Stimulated activated CD8-positive, alpha-beta memory T cell treated with anti-CD3 and anti-CD28 coated beads, Interleukin-7, amount 100 ng/mL, for 4 hours (primary cell): ENCODE data around the gene CD4.
"Not testable (repeated sequence)": the region's sequence is repeated elsewhere in the genome, so short reads cannot be mapped to it uniquely, and the experiment has no call there.

ENCODE experiments used
- DNase-seq, 2 donors: peaks; one replicate each; pipeline ENCODE4 v3.0.0-alpha.2; 2020; ENCODE audit warnings: low read depth in 2 of 2

Gene CD4

GRCh38 chr12:6788972-6789924 is at the start of gene CD4:
CD4 (plus strand) TSS chr12:6789528; CDS start chr12:6800139, 10,611 bp downstream.
- DNase-seq = no peak

DNA sequence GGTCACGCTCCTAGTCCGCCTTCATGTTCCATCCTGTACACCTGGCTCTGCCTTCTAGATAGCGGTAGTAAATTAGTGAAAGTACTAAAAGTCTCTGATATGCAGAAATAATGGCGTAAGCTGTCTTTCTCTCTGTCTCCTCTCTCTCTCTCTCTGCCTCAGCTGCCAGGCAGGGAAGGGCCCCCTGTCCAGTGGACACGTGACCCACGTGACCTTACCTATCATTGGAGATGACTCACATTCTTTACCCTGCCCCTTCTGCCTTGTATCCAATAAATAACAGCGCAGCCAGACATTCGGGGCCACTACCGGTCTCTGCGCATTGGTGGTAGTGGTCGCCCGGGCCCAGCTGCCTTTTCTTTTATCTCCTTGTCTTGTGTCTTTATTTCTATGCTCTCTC is 47.2 kb upstream of the CD4 start:
- DNase-seq = not testable (repeated sequence)

GRCh38 chr12:6742834-6743233 is 46.5 kb upstream of the CD4 start:
- DNase-seq = no peak

- not testable (repeated sequence) for DNase-seq
Measured at GRCh38 chr12:6743300-6743699, 46.0 kb upstream of the CD4 start.

DNA sequence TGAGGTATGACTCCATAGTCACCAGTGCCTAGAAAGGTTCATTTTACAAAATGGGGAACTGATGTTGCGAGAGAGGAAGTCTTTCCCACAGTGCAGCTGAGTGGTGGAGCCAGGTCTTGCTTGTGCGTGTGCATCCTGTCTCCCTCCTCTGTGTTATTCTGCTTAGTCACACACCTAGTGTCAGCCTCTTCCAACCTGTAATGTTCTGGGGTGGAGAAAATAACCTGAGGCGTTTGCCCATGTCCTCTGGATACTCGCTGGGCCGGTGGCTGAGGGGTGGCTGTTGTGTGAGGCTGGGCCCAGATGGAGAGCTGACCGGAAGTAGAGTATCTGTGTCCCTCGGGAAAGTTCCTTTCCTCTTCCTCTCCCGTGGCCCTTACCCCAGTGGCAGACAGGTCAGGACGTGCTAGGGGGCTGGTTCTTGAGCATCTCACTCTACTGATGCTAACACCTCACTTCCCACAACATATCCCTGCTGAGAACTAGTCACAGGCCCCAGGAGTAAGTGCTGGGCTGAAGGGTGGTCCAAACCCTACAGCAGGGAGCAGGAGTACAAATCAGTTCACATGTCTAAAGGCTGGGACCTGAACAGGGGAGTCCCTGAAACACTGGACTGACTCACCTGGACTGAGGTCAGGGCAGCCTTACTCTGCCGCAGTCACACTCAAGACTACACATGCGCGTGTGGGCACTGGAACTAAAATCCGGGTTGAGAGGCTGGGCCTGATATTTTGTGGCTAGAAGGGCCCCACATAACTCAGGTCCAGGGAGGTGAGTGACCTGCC is 43.4 kb upstream of the CD4 start:
- no peak for DNase-seq

GRCh38 chr12:6747216-6747615 is 42.1 kb upstream of the CD4 start:
- no peak for DNase-seq

- DNase-seq = no peak
Measured at GRCh38 chr12:6748761-6749160, 40.6 kb upstream of the CD4 start.

DNA sequence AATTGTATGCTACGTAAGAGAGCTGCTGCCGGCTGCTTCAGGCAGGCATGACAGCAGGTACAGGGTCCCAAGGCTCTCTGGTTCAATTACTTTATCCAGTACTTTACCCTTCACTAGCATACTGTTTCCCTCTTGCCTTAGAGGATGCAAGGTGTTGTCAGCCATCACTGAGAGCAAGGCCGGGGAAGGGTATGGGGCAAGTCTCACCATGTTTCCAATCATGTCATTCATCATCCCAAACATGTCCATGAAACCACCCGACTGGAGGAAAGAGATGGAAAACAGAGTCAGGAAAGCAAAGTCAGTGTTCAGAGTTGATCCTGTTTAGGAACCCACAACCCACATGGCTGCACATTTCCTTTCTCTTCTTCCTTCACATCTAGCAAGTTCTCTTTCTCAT is 38.8 kb upstream of the CD4 start:
- no peak for DNase-seq

- DNase-seq = no peak
Measured at GRCh38 chr12:6751767-6752166, 37.6 kb upstream of the CD4 start.

GRCh38 chr12:6752167-6752920 is 37.0 kb upstream of the CD4 start:
- DNase-seq = peak in 1 of 2 donors; percentile 30

DNA sequence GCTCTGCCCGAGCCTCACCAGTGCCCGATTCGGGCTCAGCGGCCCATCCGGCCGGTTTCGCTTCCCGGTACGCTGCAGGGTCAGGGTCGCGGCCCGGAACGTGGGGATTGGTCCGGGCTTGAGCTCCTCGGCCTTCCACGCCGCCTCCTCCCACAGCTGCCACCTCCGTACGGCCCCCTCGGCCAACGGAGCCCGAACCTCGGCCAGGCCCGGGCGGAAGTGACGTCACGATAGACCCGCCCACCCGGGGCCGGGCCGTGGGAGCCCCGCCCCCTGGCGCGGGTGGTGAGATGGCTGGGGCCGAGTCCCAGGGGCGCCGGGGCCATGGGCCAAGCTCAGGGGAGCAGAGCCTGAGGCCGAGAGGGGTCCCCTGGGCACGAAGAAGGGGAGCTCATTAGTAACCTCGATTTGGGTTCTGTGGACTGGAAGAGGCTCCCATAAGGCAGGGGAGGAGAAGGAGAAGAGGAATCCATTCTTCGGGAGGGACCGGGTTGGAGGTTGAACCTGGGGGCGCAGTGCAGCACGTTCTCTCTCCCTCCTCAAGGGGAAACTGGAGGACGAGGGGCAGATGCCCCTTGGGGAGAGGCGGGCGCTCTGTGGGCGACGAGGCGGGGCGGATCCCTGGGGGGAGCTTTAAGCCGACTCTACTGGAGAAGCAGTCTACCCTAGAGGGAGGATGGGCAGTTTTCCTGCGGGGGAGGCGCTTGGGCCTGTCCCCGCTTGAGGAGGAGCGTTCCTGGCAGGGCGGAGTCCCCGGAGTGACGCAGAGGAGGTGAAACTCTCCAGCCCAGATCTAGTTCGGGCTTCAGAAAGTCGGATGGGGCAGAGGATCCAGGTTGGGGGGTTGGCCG is 36.2 kb upstream of the CD4 start, which contains the start of gene MLF2:
MLF2 (minus strand) TSS at position 221 of the 851 bp plus-strand sequence. CDS start 807 bp downstream, outside the sequence.
- DNase-seq = peak; percentile 94 to 96

DNA sequence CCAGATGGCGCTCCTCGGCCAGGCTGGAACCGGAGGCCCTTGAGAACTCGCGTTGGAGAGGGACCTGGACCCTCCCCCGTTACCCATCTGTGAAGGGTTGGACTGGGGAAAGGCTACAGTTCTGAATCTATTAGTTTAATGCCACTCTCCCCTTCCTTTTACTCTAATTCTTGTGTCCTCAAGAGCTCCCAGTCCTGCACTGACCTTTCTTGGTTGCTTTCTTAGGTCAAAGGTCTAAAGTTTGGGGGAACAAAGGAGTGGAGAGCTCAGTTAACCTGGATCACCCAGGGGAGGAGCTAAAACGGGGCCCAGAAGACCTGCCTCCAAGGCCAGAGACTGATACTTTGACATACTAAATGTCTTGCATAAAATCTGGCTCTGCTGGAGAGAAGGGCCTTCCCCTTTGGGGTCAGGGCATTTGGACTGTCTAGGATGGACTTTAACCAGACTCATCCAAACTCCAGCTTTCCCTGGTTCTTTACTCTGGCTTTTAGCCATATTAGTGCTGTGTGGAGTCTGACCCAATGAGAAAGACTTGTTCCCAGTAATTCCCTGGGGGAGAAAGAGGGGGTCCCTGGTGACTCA is 35.5 kb upstream of the CD4 start:
- no peak for DNase-seq

DNA sequence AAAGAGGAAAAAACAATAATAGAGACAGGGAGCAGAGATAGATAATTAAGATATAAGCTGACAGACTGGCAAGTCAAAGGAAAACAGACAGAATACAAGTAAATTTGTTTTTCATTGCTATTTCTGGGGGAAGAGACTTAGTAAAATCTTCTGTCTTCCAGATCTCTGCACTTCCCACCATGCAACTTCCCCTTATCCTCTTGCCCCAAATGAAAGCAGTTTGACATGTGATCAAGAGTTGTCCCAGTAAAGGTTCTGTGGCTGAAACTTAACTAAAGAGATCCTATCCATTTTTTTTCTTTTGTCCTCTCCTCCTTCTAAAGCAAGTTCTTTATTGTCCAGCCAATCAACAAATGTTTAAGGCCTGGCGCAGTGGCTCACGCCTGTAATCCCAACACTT is 34.9 kb upstream of the CD4 start:
- DNase-seq = no peak

DNA sequence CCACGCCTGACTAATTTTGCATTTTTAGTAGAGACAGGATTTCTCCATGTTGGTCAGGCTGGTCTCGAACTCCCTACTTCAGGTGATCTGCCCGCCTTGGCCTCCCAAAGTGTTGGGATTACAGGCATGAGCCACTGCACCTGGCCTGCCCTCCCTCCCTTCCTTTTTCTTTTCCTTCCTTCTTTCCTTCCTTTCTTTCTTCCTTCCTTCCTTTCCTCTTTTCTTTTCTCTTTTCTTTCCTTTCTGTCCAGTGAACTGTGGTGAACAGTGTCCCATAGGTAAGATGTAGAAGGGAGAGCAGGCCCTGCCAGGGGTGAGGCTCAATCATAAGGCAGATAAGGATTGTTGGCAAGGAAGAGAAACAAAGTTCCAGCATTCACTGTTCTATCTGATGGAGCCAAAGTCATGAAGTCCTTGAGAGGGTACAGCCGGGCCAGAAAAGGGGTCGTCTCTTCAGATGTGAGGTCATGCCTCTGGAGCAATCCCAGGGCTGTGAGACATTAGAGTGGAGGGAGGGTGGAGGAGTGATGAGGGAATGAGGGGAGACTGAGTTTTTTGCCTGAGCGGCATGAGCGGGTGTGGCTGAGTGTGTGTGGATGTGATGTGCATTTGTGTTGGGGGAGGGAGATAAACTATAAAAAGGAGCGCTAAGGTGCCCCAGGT is 32.2 kb upstream of the CD4 start:
- DNase-seq = no peak

GRCh38 chr12:6758506-6759095 is 30.7 kb upstream of the CD4 start:
- no peak for DNase-seq

GRCh38 chr12:6759741-6760140 is 29.6 kb upstream of the CD4 start:
- no peak for DNase-seq

- DNase-seq = no peak
Measured at GRCh38 chr12:6763380-6763779, 25.9 kb upstream of the CD4 start.

DNA sequence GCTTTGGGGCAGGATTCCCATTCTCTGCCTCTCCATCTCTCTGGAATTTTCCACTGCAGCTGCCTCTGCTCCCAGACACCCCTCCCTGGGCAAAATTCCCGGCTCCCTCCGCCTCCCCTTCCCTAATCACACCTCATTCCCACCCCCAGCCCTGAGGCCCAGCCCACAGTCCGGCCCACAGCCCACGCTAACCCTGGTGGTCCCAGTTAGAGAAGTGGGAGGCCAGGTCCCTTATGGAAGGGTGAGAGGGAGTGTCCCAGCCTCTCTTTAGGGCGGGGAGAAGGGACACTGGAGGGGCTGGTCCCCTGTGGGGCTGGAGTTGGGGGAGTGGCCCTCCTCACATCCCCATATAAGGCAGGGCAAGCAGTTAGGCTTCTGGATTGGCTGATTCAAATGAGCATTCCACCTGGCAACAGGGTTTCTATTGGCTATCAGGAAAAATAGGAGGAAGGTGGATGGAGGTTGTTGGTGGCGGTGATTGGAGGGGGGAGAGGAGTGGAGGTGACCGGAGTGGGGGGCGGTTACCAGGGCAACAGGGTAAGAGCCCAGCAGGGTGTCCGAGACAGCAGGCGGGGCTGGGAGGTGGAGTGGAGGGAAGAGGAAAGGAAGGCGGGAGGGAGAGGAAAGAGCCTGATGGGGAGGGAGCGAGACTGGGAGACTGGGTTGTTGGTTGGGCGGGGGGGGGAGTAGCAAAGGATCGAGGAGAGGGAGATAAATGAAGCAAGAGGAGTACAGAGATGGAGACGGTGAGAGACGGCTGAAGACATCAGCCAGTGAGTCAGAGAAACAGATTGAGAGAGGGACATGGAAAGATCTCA is 25.1 kb upstream of the CD4 start:
- peak; percentile 23 to 27 for DNase-seq
